ENCODE measurements around the gene ARID4A.

DNA sequence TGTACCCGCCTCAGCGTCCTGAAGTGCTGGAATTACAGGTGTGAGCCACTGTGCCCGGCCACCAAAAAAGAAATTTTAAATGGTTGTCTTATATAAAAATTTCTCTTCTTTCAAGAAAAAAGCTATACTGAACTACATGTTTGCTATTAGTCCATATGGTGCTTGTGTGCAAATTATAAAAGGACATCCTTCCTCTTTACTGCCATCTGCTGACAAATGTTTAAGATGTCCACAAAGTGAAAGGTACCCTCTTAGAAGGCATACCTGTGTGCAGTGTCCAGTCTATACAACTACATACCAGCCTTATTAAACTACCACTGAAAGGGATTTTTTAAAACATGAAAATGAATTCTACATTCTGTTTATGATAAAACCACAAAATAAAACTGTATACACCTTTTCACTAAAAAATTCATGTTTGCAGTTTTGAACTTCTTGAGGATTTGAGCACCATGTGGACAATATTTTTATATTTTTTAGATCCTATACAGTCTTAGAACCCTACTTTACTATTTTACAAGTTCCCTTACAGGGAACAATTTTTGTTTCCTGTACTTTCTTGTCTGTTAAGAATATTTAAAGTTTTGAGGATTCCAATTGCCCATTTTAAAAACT lies 64.5 kb downstream of the ARID4A start:
- TF ChIP-seq POLR2A (IDR thresholded peaks at IDR 0.05): no peak
- TF ChIP-seq, protein P1, sequence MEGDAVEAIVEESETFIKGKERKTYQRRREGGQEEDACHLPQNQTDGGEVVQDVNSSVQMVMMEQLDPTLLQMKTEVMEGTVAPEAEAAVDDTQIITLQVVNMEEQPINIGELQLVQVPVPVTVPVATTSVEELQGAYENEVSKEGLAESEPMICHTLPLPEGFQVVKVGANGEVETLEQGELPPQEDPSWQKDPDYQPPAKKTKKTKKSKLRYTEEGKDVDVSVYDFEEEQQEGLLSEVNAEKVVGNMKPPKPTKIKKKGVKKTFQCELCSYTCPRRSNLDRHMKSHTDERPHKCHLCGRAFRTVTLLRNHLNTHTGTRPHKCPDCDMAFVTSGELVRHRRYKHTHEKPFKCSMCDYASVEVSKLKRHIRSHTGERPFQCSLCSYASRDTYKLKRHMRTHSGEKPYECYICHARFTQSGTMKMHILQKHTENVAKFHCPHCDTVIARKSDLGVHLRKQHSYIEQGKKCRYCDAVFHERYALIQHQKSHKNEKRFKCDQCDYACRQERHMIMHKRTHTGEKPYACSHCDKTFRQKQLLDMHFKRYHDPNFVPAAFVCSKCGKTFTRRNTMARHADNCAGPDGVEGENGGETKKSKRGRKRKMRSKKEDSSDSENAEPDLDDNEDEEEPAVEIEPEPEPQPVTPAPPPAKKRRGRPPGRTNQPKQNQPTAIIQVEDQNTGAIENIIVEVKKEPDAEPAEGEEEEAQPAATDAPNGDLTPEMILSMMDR (IDR thresholded peaks at IDR 0.05): no peak

All from lower leg skin (tissue), 3 donors.